ENCODE results near the gene LRCH4.
"Not testable (repeated sequence)": the region's sequence is repeated elsewhere in the genome, so short reads cannot be mapped to it uniquely, and the experiment has no call there.

LRCH4 gene

DNA sequence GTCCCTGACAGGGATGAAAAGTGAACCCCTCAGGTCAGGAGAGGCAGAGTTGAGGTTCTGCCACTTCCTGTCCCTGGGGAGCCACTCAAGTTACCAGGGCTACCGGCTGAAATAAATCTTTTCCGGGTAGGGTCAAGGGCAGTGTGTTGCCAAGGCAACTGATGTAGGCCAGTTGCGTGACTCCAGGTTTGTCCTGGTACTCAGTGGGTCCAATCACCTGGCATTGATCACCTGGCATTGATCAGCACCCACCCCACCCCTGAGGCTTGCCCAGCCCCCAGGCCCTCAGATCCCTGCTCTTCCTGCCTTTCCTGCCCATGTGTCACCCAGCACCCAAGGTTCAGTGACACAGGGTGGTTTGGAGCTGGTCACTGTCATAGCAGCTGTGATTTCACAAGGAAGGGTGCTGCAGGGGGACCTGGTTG is 18.2 kb downstream of the LRCH4 start:
- no peak for DNase-seq (ENCODE audit: low spot score)

DNA sequence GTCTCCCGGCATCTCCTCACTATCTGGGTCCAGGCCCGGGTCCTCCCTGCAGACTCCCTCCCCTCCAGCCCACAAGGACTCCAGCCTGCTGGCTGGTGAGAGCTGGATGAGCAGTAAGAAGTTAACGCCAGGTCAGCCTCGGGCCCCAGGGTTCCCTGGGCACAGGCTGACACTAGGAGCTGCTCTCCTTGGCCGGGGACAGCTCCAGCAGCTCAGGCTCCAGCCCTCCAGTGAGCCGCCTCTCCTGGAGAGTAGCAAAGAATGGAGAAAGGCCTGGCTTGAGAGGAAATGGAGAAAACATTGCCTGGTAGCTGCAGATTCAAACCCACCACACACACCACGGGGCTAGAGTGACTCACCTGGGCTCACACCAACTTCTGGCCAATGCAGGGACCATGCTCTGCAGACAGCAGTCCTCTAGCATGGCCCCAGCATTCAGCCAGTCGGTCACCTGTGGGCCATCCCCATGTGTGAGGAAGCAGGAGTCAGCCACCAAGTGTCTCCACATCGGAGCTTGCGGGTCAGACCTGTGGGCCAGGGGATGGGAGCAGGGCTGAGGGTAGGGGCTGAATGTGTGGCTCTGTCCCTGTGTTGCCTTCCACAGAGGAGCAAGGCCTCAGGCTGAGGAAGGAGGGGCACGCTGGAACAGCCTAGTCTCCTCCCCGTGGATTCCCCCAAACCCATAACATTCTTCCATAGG is 18.7 kb downstream of the LRCH4 start:
- no peak for DNase-seq (ENCODE audit: low spot score)

DNA sequence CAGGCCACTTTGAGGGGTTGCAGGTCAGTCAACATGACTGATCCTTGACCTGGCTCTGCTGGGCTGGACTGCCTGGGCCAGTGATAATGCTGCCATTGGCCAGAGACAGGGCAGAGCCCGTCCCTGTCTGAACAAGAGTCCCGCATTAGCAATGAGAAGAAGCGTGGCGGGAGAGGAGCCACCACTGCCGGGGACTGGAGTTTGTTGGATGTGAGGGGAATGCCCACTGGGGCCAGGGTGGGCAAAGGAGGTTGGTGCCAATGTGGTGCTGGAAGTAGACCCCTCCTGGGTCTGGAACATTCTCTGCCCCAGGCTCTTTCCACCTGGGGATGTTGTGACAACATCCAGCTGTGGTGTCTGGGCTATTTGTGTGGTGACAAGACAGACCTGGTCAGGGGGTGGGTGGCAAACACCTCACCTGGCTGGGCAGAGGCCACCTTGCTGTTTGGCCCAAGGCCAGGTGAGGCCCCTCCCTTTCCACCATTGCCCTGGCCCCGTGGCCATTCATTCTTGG is 19.9 kb downstream of the LRCH4 start:
- no peak for DNase-seq (ENCODE audit: low spot score)

DNA sequence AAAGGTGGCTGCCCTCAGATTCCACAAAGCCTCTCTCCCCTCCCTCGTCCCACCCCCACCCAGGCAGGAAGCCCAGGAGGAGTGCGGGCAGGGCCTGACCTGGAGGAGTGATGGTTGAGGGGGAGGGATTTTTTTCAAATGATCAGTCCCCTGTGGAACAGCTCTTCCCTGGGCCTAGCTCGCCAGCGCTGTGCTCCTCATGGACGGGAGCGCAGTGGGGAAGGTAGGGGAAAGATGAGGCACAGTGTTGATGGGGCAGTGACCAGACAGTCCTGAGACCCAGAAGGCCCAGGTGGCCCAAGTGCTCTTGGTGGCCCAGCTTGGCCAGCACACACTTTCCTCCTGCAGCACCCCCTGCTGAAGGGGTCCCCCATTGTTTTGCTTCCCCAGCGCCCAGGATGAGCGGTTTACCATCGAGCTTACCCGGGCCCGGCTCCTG is 20.8 kb downstream of the LRCH4 start:
- no peak for DNase-seq (ENCODE audit: low spot score)

DNA sequence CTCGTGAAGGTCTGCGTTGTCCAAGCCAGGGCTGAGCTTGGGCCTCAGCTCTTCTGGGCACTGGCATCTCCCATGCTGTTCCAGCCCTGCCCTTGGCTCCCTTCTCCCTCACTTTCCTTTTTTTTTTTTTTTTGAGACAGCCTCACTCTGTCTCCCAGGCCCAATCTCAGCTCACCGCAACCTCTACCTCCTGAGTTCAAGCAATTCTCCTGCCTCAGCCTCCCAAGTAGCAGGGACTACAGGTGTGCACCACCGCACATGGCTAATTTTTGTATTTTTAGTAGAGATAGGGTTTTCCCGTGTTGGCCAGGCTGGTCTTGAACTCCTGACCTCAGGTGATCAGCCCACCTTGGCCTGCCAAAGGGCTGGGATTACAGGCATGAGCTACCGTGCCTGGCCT is 21.5 kb downstream of the LRCH4 start:
- DNase-seq (ENCODE audit: low spot score) = not testable (repeated sequence)

DNA sequence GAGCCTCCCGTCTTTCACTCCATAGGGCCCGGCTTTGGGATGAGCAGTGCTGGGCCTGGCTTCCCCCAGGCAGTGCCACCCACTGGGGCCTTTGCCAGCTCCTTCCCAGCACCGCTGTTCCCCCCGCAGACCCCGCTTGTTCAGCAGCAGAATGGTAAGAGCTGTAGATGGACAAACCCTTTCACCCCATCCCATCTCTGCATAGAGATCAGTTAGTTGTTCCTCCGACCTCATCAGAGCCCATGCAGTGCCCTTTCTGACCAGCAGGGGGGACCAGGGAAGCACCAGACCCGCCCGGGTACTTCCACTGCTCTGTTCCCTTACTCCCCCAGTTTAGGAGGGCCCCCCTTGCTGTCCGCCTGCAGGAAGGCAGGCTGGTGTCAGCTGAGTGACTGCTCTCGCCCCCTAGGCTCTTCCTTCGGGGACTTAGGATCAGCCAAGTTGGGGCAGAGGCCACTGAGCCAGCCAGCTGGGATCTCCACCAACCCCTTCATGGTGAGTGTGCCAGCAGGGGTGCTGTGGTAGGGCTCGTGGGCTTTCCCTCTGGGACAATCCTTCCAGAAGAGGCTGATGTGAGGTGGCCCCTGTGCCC is 22.0 kb downstream of the LRCH4 start:
- peak; percentile 91 for DNase-seq (ENCODE audit: low spot score)

DNA sequence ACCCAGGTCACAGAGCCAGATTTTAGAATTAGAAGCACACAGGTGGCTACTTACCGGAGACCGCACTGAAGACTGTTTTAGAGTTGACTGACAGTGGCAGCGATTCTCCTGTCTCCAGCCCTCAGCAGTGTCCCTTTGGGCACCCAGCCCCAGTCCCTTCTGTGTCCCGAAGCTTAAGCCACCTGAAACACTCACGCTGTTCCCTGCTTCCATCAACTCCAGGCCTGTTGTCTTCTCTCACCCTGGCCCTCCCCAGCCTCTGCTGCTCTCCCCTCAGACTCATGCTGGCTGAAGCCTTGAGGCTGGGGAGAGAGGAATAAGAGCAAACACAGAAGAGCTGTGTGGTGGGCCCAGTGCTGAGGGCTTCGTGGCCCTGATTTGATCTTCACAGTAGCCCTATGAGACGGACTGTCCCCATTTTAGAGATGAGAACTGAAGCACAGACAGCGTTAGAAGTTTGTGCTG is 22.8 kb downstream of the LRCH4 start:
- no peak for DNase-seq (ENCODE audit: low spot score)

DNA sequence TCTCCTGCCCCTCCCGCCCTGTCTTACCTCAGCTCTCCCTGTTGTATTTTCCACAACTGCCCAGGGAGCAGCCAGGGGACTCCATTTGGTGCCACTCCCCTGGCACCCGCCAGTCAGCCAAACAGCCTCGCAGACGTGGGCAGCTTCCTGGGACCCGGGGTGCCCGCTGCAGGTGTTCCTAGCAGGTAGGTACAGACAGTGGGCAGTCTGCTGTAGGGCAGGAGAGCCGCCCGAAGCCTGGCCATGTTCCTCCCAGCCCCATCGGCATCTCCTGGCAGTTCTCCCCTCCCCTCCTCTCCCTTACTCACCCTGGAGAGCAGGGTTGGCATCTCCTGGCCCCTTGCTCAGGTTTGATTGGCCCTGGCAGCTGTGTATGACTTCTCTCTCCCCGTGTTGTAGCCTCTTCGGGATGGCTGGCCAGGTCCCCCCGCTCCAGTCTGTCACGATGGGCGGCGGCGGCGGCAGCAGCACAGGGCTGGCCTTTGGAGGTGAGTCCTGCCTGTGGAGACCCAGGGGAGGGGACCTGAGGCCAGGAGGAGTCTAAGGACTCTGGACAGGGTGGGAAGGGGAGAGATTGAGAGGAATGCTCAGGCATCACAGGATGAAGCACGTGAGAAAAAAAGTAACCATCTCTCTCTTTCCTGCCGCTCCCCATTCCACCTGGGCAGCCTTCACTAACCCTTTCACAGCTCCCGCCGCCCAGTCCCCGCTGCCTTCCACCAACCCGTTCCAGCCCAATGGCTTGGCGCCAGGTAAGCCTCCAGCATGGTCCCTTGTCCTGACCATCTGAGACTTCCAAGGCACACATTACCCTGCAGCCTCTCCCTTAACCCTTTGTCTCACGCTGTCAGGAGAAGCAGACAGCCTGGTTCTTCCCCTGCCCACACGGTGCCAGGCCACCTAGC is 23.5 kb downstream of the LRCH4 start:
- DNase-seq (ENCODE audit: low spot score) = no peak

DNA sequence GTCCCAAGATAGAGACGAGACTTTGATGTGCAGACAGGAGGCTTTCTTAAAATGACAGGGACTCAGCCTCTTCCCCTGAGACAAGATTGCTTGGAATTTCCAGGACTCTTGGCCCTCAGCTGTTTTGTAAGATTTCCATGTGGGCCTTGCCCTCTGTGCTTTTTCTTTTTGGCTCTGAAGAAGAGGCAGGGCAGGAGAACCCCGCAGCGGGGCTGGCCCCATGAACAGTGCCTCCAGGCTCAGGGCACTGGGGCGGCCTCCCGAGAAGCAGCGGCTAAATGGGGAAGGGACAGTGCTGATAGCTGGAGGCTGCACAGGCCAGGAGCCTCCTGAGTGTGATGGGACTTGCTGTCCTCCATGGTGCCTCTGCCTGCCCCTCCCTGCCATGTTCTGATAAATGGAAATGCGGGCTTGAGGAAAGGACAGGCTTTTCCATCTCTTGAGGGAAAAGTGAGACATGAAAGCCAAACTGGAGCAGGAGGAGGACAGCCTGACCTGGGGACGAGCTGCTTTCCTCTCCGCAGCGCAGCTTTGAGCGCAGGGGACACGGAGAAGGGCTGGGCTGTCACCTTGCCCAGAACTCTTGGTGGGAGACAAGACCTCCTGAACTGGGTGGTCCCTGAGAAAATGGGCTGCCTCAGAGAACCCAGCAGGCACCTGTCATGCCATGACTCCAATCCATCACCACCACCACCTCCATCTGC is 24.3 kb downstream of the LRCH4 start:
- no peak for DNase-seq (ENCODE audit: low spot score)

DNA sequence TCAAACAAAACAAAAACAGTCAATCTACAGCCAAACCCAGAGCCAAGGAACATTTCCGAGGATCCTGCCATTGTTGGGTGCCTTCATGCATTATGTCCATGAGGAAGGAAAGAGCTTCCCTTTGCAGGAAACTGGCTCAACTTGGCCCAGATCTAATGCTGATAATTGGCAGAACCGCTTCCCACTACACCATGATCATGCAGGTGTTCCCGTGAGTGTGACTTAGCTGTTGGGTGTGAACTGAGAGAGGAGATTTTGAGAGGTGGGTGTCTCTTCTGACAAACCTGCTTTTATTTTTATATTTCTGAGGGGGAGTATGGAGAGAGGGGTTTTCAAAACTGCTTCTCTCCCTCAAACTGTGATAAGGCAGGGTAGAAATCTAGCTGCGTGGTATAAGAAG is 26.8 kb downstream of the LRCH4 start:
- no peak for DNase-seq (ENCODE audit: low spot score)

DNA sequence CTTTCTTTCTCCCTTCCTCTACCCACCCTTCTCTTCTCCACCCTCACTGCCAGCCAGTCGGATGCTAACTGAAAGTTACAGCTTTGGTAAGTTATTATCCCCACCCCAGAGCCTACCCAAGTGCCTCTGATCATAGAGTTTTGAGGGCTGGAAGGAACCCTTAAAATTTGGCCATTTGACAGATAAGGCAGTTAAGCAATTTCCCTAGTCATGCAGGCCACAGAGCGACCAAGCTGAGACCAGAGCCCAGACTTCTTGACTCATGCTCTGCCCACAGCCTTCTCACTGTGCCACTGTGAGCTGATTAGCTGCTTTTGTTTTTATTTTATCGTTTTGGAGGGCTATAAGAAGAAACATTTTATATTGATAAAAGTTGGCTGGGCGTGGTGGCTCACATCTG is 29.4 kb downstream of the LRCH4 start:
- peak; percentile 69 for DNase-seq (ENCODE audit: low spot score)

DNA sequence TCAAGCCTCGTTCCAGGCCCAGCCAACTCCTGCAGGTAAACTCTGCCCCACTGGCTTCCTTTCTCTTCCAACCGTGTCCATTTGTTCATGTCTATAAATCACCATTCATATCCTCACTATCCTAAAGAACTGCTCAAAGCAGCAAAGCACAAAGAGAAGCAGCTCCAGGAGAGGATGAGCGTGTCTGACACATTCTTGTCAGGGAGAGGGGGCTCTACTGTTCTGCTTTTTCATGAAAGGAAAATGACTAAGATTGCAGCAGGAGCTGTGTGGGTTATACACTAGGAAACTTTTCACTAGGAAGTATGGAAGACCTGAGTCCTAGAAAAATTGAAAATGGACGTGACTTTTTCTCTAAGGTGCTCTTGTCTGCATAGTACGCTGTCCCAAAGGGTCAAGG is 30.2 kb downstream of the LRCH4 start:
- no peak for DNase-seq (ENCODE audit: low spot score)

DNA sequence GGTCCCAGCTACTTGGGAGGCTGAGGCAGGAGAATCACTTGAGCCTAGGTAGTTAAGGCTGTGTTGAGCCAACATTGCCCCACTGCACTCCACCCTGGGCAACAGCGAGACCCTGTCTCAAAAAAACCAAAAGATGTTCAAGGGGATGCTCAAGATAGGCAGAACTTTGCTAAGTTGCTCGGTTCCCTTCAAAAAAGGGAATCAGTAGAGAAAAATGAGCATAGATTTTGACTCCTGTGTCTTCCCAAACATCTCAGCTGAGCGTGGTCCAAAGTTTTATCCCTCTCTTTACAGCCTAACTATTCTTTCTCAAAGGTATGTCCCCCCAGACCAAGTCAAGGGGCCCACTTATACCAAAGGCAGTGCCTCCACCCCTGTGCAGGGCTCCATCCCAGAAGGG is 32.9 kb downstream of the LRCH4 start:
- no peak for DNase-seq (ENCODE audit: low spot score)

DNA sequence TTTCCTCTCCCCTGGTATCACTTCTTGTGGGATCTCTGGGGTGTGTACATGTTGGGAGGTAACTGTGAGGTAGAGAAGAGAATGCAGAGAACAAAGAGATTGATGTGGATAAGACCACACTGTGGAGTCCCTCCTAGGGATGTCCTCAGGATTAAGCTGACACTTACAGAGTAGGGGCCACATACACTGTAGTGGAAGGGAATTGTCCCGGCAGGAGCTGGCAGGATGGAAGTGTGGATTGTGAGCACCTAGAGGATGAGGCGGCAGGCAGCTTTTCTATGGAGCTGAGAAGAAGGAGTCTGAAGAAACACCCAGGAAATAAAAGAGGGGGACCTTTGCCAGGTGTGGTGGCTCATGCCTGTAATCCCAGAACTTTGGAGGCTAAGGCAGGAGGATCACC is 33.4 kb downstream of the LRCH4 start:
- no peak for DNase-seq (ENCODE audit: low spot score)

DNA sequence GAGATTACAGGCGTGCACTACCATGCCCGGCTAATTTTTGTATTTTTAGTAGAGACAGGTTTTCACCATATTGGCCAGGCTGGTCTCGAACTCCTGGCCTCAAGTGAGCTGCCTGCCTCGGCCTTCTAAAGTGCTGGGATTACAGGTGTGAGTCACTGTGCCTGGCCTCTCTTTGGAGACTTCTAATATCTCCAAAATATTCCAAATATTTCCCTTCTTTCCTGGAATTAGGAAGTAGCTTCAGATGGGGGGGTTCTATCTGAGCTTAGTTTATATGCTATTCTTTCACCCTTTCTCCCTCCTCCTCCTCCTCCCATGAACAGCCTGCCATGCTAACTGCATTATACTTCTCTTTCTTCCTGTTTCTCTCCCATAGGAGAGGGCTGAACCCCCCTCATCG is 37.5 kb downstream of the LRCH4 start:
- not testable (repeated sequence) for DNase-seq (ENCODE audit: low spot score)

DNA sequence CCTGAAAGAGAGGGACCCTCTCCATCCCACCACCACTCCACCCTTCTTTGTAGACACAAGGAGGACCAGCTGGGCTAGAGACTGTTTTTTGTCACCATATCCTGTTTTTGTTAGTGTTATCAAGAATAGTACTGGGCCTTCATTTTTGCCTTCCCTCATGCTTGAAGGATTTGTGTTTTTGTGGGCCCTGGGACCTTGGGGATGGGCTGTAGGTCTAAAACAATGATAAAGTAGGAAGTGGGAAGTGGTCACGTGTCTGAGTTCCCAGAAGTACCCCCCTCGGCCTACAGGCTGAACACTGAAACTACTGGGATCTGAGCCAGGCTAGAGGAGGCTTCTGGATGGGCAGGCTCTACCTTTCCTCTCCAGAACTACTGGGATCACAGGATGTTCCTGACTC is 38.1 kb downstream of the LRCH4 start:
- DNase-seq (ENCODE audit: low spot score) = no peak

DNA sequence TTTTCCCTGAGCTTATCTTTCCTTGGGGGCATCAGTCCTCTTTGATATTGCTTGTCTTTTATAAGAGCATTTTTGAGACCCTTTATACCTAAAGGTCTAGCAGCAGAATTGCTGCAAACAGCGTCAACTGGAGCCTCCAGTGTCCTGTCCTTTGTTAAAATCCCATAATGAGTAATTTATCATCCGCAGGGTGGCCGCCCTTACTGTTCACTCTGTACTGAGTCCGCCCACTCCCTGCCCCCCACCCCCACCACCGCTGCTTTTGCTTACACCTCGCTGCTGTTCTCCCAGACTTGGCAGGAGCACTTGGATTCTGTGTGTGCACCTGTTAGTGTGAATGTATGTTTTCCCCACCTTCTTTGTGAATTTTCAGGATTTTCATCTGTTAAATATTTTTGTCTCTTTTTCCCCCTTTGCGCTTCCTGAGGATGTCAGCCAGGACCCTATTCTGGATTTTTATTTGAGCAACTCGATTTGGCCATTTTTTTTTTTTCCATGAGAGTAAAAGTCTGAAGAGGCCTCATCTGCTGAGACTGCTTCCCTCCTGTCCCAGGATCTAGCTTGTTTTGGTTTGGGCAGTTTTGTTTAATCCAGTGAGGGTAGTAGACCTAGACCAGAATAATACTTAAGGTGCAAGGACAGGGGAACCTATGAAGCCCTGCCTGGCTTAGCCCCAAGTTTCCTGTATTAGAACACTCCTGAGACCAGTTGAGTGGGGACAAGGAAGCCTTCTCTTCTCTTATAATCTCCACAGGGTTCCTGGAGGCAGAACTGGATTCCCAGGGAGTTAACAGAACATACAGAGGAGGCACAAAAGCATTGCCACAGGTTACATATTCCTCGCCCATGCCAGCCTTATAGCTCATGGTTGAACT is 38.8 kb downstream of the LRCH4 start:
- DNase-seq (ENCODE audit: low spot score) = no peak

DNA sequence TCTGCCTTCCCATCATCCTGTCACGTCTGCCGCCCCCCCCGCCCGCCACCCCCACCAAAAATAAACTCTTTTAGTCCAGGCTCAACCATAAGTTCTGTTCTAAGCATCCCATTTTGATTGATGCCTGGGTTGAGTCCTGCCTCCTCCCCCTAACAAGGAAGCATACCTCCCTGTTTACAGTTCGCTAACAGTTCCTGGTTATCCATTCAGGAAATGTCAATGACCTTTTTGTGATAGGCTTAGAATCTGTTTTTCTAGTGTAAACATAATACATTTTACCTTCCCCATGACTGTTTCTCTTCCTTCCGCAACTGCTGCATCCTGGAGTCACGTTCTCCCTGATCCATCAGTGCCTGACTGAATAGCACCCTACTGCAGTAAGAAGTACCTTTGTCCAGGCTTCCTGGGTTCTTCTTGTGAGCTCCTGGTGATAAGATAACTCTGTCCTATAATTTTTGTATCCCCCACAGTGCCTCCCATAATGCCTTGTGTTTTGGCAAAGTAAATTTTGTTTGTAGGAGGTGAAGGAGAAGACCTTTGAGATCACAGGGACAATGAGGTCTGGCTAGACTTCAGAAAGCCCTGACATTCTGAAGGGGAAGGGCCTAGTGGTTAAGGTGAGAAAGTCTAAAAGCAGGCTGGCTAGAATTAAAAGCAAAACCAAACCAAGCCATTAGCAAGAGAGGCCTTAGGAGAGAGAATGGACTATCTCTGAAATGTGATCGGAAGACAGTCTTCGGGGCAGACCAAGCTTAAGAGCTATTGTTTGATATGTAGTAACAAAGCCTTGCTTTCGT is 39.6 kb downstream of the LRCH4 start:
- DNase-seq (ENCODE audit: low spot score) = no peak

DNA sequence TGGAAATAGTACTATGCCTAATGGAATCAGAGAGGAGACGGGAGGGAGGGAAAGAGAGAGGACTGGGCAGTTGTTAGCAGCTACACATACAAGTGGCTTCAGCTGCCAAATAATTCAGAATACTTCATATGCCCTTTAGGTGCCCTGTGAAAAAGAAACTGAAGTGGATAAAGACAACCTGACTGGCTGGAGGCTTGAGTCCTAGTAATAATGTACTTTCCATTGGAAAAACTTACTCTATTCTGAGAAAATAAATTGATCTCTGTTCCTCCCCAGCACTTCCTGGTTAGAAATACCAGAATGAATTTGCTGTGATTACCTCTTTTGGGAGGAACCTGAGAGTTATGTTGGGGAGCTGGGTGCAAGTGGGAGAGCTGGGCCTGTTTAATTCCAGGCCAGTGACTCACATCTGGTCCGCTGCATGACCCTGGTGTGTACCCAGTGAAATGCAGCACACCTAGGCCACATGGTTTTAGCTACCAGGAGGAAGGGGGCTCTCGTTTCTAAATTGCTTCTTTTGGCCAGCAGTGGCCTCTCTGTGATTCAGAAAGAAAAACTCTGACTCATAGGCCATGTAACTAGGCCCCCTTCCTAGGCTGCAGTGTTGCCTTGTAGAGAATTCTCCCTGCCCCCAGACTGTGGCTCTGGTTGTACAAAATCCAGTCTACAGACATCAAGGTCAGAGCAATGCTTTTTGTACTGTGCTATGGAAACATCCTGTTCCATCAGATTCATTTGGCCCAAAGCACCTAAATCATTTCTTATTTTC is 40.4 kb downstream of the LRCH4 start:
- DNase-seq (ENCODE audit: low spot score) = peak; percentile 71

Data from GM03348 (cell line).